ENCODE results near the gene FAM3C. TPM values are rescaled to one million over a fixed set of nuclear protein-coding genes. Genes with fewer than 3 reads are reported as not detected.

FAM3C gene
- total RNA-seq, 1 experiment from 2014 or later, result 322 TPM

GRCh38 chr7:121376979-121377378 lies 19.1 kb downstream of the FAM3C start:
- ATAC-seq (no peak), DNase-seq (ENCODE audit: low read depth, low spot score) (no peak)
- Histone ChIP-seq H3K4me3 (replicated peaks in 1 of 2; ENCODE audit: low read depth in 1 of 2, low read length in 2 of 2) (no peak overlapping the region), H3K9me2 (ENCODE audit: insufficient read depth) (no peaks in the 10 kb centered on the region), H2AFZ (ENCODE audit: low read depth, low read length, poor library complexity, severe bottlenecking) (no peak overlapping the region), H3K79me2 (ENCODE audit: insufficient read depth, low read length) (peaks cover 100% of the 10 kb centered on the region), H3K27ac (ENCODE audit: low read depth, low read length) (no peak overlapping the region), H3K27me3 (ENCODE audit: insufficient read depth, low read length) (no peaks in the 10 kb centered on the region), H4K20me1 (ENCODE audit: insufficient read depth) (peaks cover 38% of the 10 kb centered on the region; the same call in 1 of the 2 replicates), H3K9ac (ENCODE audit: low read length) (no peak overlapping the region), H3K4me1 (ENCODE audit: control insufficient read depth in 1 of 2, insufficient read depth in 2 of 2, low read length in 2 of 2) (peaks cover 0 to 37% of the 10 kb centered on the region in 2 experiments; a peak in 2 of 4 replicates), H3K4me2 (ENCODE audit: low read length) (no peak overlapping the region), H3K36me3 (ENCODE audit: control insufficient read depth in 1 of 2, insufficient read depth in 2 of 2, low read length in 2 of 2) (peaks cover 43 to 79% of the 10 kb centered on the region in 2 experiments), H3K9me3 (ENCODE audit: control insufficient read depth in 1 of 2, insufficient read depth in 1 of 2, low read depth in 1 of 2, low read length in 2 of 2) (no peaks in the 10 kb centered on the region)
- BruUV-seq (replicated peaks), result no TSS peak
- ChIA-PET POLR2A (no interaction called here), RAD21 (ENCODE audit: low non-redundant PET in 1 of 2, low total read pairs in 2 of 2, uncharacterized antibody in 2 of 2, unreplicated experiment in 2 of 2) (no interaction called here), CTCF (interaction anchor here (1.1 kb wide), 1 partner anchor 10 kb away, joined by 4 read pairs; no protein-coding TSS in a partner anchor)
- 0 out of 2 replicates have a peak, but pooled peaks have one; percentile 11 for TF ChIP-seq POLR2AphosphoS5 (IDR thresholded peaks at IDR 0.05; ENCODE audit: low read depth, low read length)
- no peak for TF ChIP-seq TCF7L2 (IDR thresholded peaks at IDR 0.05; ENCODE audit: borderline replicate concordance, extremely low read depth, insufficient read depth, insufficient read length)
- intact Hi-C loops (cut with micrococcal nuclease), result no loop called here

DNA sequence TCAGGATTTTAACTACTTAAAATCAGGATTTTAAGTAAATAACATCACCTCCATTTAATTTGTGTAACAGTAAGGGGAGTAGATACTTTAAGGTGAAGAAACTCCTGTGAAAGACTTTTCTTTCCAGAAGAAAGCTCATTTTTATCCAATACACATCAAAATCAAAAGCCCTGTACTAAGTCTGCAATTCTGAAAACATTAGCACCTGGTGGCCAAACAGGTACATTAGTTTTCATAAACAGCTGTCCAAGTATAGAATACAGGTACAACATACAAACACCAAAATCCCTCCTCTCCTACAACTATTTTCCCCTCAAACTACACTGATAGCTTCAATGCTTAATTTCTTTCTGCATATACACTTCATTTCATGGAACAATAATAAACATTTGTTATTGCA lies 22.9 kb downstream of the FAM3C start:
- peaks cover 15% of the 10 kb centered on the region; the same call in 1 of the 2 replicates for H4K20me1 ChIP-seq (ENCODE audit: insufficient read depth)
- no peak overlapping the region for H3K27ac ChIP-seq (ENCODE audit: low read depth, low read length)
- TF ChIP-seq, protein P1, sequence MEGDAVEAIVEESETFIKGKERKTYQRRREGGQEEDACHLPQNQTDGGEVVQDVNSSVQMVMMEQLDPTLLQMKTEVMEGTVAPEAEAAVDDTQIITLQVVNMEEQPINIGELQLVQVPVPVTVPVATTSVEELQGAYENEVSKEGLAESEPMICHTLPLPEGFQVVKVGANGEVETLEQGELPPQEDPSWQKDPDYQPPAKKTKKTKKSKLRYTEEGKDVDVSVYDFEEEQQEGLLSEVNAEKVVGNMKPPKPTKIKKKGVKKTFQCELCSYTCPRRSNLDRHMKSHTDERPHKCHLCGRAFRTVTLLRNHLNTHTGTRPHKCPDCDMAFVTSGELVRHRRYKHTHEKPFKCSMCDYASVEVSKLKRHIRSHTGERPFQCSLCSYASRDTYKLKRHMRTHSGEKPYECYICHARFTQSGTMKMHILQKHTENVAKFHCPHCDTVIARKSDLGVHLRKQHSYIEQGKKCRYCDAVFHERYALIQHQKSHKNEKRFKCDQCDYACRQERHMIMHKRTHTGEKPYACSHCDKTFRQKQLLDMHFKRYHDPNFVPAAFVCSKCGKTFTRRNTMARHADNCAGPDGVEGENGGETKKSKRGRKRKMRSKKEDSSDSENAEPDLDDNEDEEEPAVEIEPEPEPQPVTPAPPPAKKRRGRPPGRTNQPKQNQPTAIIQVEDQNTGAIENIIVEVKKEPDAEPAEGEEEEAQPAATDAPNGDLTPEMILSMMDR (IDR thresholded peaks at IDR 0.05 in 2 of 3, conservative IDR thresholded peaks at IDR 0.05 in 1 of 3; ENCODE audit: borderline replicate concordance in 1 of 3, insufficient read depth in 1 of 3, low read depth in 2 of 3, low read length in 2 of 3), result peak in 2 of 3 experiments; percentile 15 to 52; a peak in 2 of 6 replicates
- no peak for TF ChIP-seq EGR1 (IDR thresholded peaks at IDR 0.05; ENCODE audit: low read depth)
- BruUV-seq (replicated peaks), result no TSS peak
- H3K36me3 ChIP-seq (ENCODE audit: control insufficient read depth in 1 of 2, insufficient read depth in 2 of 2, low read length in 2 of 2), result peaks cover 43 to 79% of the 10 kb centered on the region in 2 experiments
- H3K9ac ChIP-seq (ENCODE audit: low read length), result no peak overlapping the region
- no peaks in the 10 kb centered on the region for H3K9me3 ChIP-seq (ENCODE audit: control insufficient read depth in 1 of 2, insufficient read depth in 1 of 2, low read depth in 1 of 2, low read length in 2 of 2)
- H3K4me3 ChIP-seq (replicated peaks in 1 of 2; ENCODE audit: low read depth in 1 of 2, low read length in 2 of 2), result no peak overlapping the region
- intact Hi-C loops (cut with micrococcal nuclease), result no loop called here
- RAD21 ChIA-PET (ENCODE audit: low non-redundant PET in 1 of 2, low total read pairs in 2 of 2, uncharacterized antibody in 2 of 2, unreplicated experiment in 2 of 2), result no interaction called here
- DNase-seq (ENCODE audit: low read depth, low spot score) (no peak), ATAC-seq (peak; percentile 53; the same call in 1 of the 2 replicates)
- peaks cover 21 to 67% of the 10 kb centered on the region in 2 experiments; a peak in 3 of 4 replicates for H3K4me1 ChIP-seq (ENCODE audit: control insufficient read depth in 1 of 2, insufficient read depth in 2 of 2, low read length in 2 of 2)
- no peak overlapping the region for H3K4me2 ChIP-seq (ENCODE audit: low read length)
- H3K79me2 ChIP-seq (ENCODE audit: insufficient read depth, low read length), result peaks cover 100% of the 10 kb centered on the region
- POLR2A ChIA-PET, result interaction anchor here (2.0 kb wide), 1 partner anchor 23 kb away, joined by 6 read pairs; the partner anchor contains the start of gene FAM3C
- H3K27me3 ChIP-seq (ENCODE audit: insufficient read depth, low read length), result no peaks in the 10 kb centered on the region
- no peak overlapping the region for H2AFZ ChIP-seq (ENCODE audit: low read depth, low read length, poor library complexity, severe bottlenecking)
- no peaks in the 10 kb centered on the region for H3K9me2 ChIP-seq (ENCODE audit: insufficient read depth)
- CTCF ChIA-PET, result interaction anchor here (0.8 to 1.7 kb wide), 6 partner anchors 11 to 231 kb away, joined by 3 to 5 read pairs (median 3); partner anchors contain the start of gene FAM3C
